OCI-LY3 (cell line): Measurements from ENCODE around the gene ARID1B.
A peak's percentile ranks its signal among the peaks of the same experiment; 100 is the strongest.

Source experiments
- H2AFZ ChIP-seq: fragments of 200-600, 300-600 bp; shearing (Covaris generic); 2 replicates; pipeline ENCODE4 v1.6.0; 2014; ENCODE audit warnings: antibody characterized with exemption, low read depth, low read length
- H3K27ac ChIP-seq: fragments of 200-600, 300-600 bp; sonication (generic); 2 replicates; pipeline ENCODE4 v1.5.1; 2014; ENCODE audit warnings: mild to moderate bottlenecking, low read length, moderate library complexity, mixed read lengths
- H3K27me3 ChIP-seq: fragments of 200-600, 300-600 bp; sonication (generic); 2 replicates; pipeline ENCODE4 v1.6.1; 2014; ENCODE audit warnings: low read depth, low read length, mixed read lengths
- H3K36me3 ChIP-seq: fragments of 200-600, 300-600 bp; sonication (generic); replicated peaks from 2 replicates; pipeline ENCODE3; 2014; ENCODE audit warnings: low read depth, low read length, mixed read lengths
- H3K4me1 ChIP-seq: fragments of 300-600, 200-600 bp; sonication (generic); 2 replicates; pipeline ENCODE4 v1.6.1; 2014; ENCODE audit warnings: low read length, mixed read lengths
- H3K4me2 ChIP-seq: fragments of 200-600, 300-600 bp; sonication (generic); 2 replicates; pipeline ENCODE4 v1.6.1; 2014; ENCODE audit warnings: low read length, mixed read lengths
- H3K4me3 ChIP-seq: fragments of 300-600, 200-600 bp; sonication (generic); 2 replicates; pipeline ENCODE4 v1.5.1; 2014; ENCODE audit warnings: antibody characterized with exemption, mild to moderate bottlenecking, low read length, moderate library complexity
- H3K79me2 ChIP-seq: fragments of 300-600, 200-600 bp; shearing (Covaris generic); 2 replicates; pipeline ENCODE4 v1.6.1; 2014; ENCODE audit warnings: mild to moderate bottlenecking, low read length, mixed read lengths
- H3K9ac ChIP-seq: fragments of 300-600, 200-600 bp; shearing (Covaris generic); 2 replicates; pipeline ENCODE4 v1.6.0; 2014; ENCODE audit warnings: mild to moderate bottlenecking, low read length, moderate library complexity
- H3K9me3 ChIP-seq: fragments of 200-600, 300-600 bp; shearing (Covaris generic); 2 replicates; pipeline ENCODE4 v1.6.1; 2014; ENCODE audit warnings: low read length, mixed read lengths; ENCODE audit not compliant: insufficient read depth
- H4K20me1 ChIP-seq: fragments of 200-600, 300-600 bp; sonication (generic); 2 replicates; pipeline ENCODE4 v1.6.1; 2016; ENCODE audit warnings: low read length, mixed read lengths; ENCODE audit not compliant: insufficient read depth
- CTCF ChIP-seq: fragments of 200-600, 300-600 bp; sonication (generic); IDR thresholded peaks from 2 replicates; pipeline ENCODE4 v1.5.1; 2014; ENCODE audit warnings: antibody characterized with exemption, low read length, low read depth
- EZH2phosphoT487 ChIP-seq: fragments of 200-600 bp; shearing (Covaris generic); IDR thresholded peaks from 2 replicates; pipeline ENCODE4 v1.6.1; 2018; ENCODE audit warnings: antibody characterized with exemption, mixed run types, low read depth

The ARID1B gene

GRCh38 chr6:157227202-157228166 is 450.3 kb downstream of the ARID1B start:
- Histone ChIP-seq H4K20me1 (no peaks in the 10 kb centered on the region), H3K9ac (no peak overlapping the region), H3K4me2 (no peak overlapping the region), H3K27ac (no peak overlapping the region), H2AFZ (no peak overlapping the region), H3K4me1 (peaks cover 29% of the 10 kb centered on the region), H3K36me3 (no peaks in the 10 kb centered on the region), H3K27me3 (peaks cover 11% of the 10 kb centered on the region), H3K9me3 (no peaks in the 10 kb centered on the region), H3K79me2 (no peaks in the 10 kb centered on the region), H3K4me3 (no peak overlapping the region)
- TF ChIP-seq EZH2phosphoT487 (no peak), CTCF (peak; percentile 46)

GRCh38 chr6:157228426-157229131 is 451.4 kb downstream of the ARID1B start:
- Histone ChIP-seq H2AFZ (no peak overlapping the region), H3K27me3 (peaks cover 6% of the 10 kb centered on the region), H3K36me3 (no peaks in the 10 kb centered on the region), H3K4me3 (no peak overlapping the region), H3K9me3 (no peaks in the 10 kb centered on the region), H3K4me1 (peaks cover 18% of the 10 kb centered on the region), H3K79me2 (no peaks in the 10 kb centered on the region), H3K27ac (no peak overlapping the region), H3K4me2 (no peak overlapping the region), H3K9ac (no peak overlapping the region), H4K20me1 (no peaks in the 10 kb centered on the region)
- TF ChIP-seq CTCF (no peak), EZH2phosphoT487 (no peak)

GRCh38 chr6:157229132-157229618 is 452.0 kb downstream of the ARID1B start:
- no peaks in the 10 kb centered on the region for H3K36me3 ChIP-seq
- no peaks in the 10 kb centered on the region for H3K79me2 ChIP-seq
- no peaks in the 10 kb centered on the region for H3K9me3 ChIP-seq
- H4K20me1 ChIP-seq, result no peaks in the 10 kb centered on the region
- H2AFZ ChIP-seq, result no peak overlapping the region
- no peak overlapping the region for H3K9ac ChIP-seq
- H3K27me3 ChIP-seq, result peaks cover under 1% of the 10 kb centered on the region; the same call in 1 of the 2 replicates
- TF ChIP-seq CTCF, result no peak
- TF ChIP-seq EZH2phosphoT487, result no peak
- peaks cover 12% of the 10 kb centered on the region; the same call in 1 of the 2 replicates for H3K4me1 ChIP-seq
- H3K4me2 ChIP-seq, result no peak overlapping the region
- H3K27ac ChIP-seq, result no peak overlapping the region
- H3K4me3 ChIP-seq, result no peak overlapping the region

GRCh38 chr6:157229713-157230112 is 452.5 kb downstream of the ARID1B start:
- H3K9ac ChIP-seq, result no peak overlapping the region
- H3K4me3 ChIP-seq, result no peak overlapping the region
- H3K79me2 ChIP-seq, result no peaks in the 10 kb centered on the region
- H3K9me3 ChIP-seq, result no peaks in the 10 kb centered on the region
- H3K27me3 ChIP-seq, result no peaks in the 10 kb centered on the region
- H2AFZ ChIP-seq, result no peak overlapping the region
- no peaks in the 10 kb centered on the region for H3K36me3 ChIP-seq
- no peaks in the 10 kb centered on the region for H4K20me1 ChIP-seq
- TF ChIP-seq CTCF (no peak), EZH2phosphoT487 (no peak)
- H3K4me2 ChIP-seq, result no peak overlapping the region
- peaks cover 10% of the 10 kb centered on the region; the same call in 1 of the 2 replicates for H3K4me1 ChIP-seq
- H3K27ac ChIP-seq, result no peak overlapping the region
